Adrenal gland (tissue), 5 donors: Measurements from ENCODE around the gene CCL8.

Source experiments
- CTCF ChIP-seq, 6 experiments: fragments of 450-650 bp in 4 of 6; fragments of 200-600 bp in 2 of 6; sonication (generic) in 1 of 6; IDR thresholded peaks; 1 replicate in 5 of 6; 2 replicates in 1 of 6; pipeline versions ENCODE4 v1.5.1 to v1.8.0; 2016 to 2021; ENCODE audit warnings: antibody characterized with exemption in 6 of 6, mild to moderate bottlenecking in 2 of 6, moderate library complexity in 1 of 6
- POLR2A ChIP-seq, 2 donors: fragments of 450-650 bp; IDR thresholded peaks; one replicate each; pipeline ENCODE4 v1.6.1; 2017; ENCODE audit warnings: antibody characterized with exemption in 2 of 2, mild to moderate bottlenecking in 2 of 2, moderate library complexity in 1 of 2
- donor health status: DM: no; HTN: no; CAD: no.

- no peak for TF ChIP-seq CTCF (IDR thresholded peaks at IDR 0.05)
- no peak for TF ChIP-seq POLR2A (IDR thresholded peaks at IDR 0.05)
Measured at GRCh38 chr17:34358631-34359030, 39.4 kb downstream of the CCL8 start.
